Neural progenitor cell (in vitro differentiated cells): ENCODE measurements around the gene C3orf20.

Experiments used
- EZH2 ChIP-seq: fragments of 200-600 bp; sonication (generic); IDR thresholded peaks from 2 replicates; pipeline ENCODE4 v1.6.1; 2017; ENCODE audit warnings: antibody characterized with exemption, mild to moderate bottlenecking, moderate library complexity
- EZH2phosphoT487 ChIP-seq: fragments of 200-600 bp; sonication (generic); IDR thresholded peaks from 2 replicates; pipeline ENCODE4 v1.6.1; 2017; ENCODE audit warnings: antibody characterized with exemption
- TF ChIP-seq, protein P1 (sequence below): fragments of 200-600 bp; sonication (generic); IDR thresholded peaks from 2 replicates; pipeline ENCODE4 v1.5.1; 2017; ENCODE audit warnings: antibody characterized with exemption, mild to moderate bottlenecking

DNA sequence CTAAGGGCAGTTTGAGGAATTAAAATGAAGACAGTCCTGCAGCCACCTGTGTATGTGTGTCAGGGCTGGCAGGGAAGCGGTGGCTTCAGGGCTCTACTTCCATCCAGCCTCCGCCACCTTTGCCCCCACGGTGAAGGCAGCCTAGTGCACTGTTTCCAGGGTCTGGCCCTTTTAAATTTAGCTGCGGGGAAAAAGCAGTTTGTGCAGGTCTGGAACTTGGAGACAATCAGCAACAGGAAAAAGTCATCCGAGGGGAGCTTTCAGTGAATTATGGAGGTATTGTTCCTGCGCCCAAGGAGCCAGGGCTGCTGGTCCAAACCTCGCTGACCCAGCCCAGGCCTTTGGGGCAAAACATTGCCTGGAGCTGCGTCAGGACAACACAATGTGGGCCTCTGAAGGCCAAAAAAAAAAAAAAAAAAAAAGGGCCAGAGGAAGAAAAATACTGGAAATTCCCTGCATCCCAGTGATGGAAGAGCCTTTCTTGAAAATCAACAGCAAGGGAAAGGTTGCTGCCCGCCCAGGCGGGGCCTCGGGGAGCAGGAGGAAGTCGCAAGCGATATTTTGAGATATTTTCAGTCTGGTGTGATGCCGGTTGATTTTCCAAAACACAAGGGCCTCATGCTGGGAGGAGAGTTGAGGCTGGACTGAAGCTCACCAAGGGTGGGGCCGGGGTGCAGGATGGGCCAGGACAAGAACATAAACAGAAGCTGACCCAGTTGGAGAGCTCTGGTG lies 118.4 kb downstream of the C3orf20 start:
- TF ChIP-seq, protein P1, sequence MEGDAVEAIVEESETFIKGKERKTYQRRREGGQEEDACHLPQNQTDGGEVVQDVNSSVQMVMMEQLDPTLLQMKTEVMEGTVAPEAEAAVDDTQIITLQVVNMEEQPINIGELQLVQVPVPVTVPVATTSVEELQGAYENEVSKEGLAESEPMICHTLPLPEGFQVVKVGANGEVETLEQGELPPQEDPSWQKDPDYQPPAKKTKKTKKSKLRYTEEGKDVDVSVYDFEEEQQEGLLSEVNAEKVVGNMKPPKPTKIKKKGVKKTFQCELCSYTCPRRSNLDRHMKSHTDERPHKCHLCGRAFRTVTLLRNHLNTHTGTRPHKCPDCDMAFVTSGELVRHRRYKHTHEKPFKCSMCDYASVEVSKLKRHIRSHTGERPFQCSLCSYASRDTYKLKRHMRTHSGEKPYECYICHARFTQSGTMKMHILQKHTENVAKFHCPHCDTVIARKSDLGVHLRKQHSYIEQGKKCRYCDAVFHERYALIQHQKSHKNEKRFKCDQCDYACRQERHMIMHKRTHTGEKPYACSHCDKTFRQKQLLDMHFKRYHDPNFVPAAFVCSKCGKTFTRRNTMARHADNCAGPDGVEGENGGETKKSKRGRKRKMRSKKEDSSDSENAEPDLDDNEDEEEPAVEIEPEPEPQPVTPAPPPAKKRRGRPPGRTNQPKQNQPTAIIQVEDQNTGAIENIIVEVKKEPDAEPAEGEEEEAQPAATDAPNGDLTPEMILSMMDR: no peak
- TF ChIP-seq EZH2phosphoT487: no peak
- TF ChIP-seq EZH2: no peak
